ENCODE results near the gene GLRX3.

The GLRX3 gene

GRCh38 chr10:130169136-130169859 is 33.1 kb downstream of the GLRX3 start:
- Histone ChIP-seq H3K9me2 (replicated peaks; ENCODE audit: insufficient read depth, low read length) (no peaks in the 10 kb centered on the region), H3K36me3 (ENCODE audit: low read length) (peaks cover 39% of the 10 kb centered on the region; the same call in 1 of the 2 replicates), H3K27ac (ENCODE audit: low read depth, low read length) (no peak overlapping the region)

GRCh38 chr10:130171196-130171595 is 35.0 kb downstream of the GLRX3 start:
- Histone ChIP-seq H3F3A (ENCODE audit: insufficient read depth) (0 out of 2 replicates have a peak, but pooled peaks cover 4% of the 10 kb centered on the region), H3K4me2 (ENCODE audit: low read depth, low read length, poor library complexity, severe bottlenecking) (no peak overlapping the region), H3K27me3 (ENCODE audit: low read length) (no peaks in the 10 kb centered on the region), H4K20me1 (ENCODE audit: low read depth, low read length) (0 out of 2 replicates have a peak, but pooled peaks cover 3% of the 10 kb centered on the region), H3K9ac (ENCODE audit: low read length) (no peak overlapping the region), H2AFZ (ENCODE audit: low read depth, low read length, severe bottlenecking) (no peak overlapping the region), H3K9me2 (replicated peaks; ENCODE audit: insufficient read depth, low read length) (no peaks in the 10 kb centered on the region), H3K79me2 (ENCODE audit: insufficient read depth, low read length) (no peaks in the 10 kb centered on the region; the same call in 1 of the 2 replicates), H3K9me3 (ENCODE audit: insufficient read depth, low read length) (no peaks in the 10 kb centered on the region), H3K4me3 (ENCODE audit: insufficient read depth, low read length, poor library complexity, severe bottlenecking) (no peak overlapping the region), H3K36me3 (ENCODE audit: low read length) (peaks cover 32% of the 10 kb centered on the region; the same call in 1 of the 2 replicates), H3K27ac (ENCODE audit: low read depth, low read length) (no peak overlapping the region)
- TF ChIP-seq CTCF (IDR thresholded peaks at IDR 0.05; ENCODE audit: insufficient read depth, low read length, poor library complexity, severe bottlenecking), result no peak
- no peak for TF ChIP-seq EZH2phosphoT487 (conservative IDR thresholded peaks at IDR 0.05; ENCODE audit: low read length)

More at GRCh38 chr10:130169136-130169859, 33.1 kb downstream of the GLRX3 start:
- H3K9ac ChIP-seq (ENCODE audit: low read length), result no peak overlapping the region
- no peak overlapping the region for H3K4me2 ChIP-seq (ENCODE audit: low read depth, low read length, poor library complexity, severe bottlenecking)
- 0 out of 2 replicates have a peak, but pooled peaks cover 4% of the 10 kb centered on the region for H3F3A ChIP-seq (ENCODE audit: insufficient read depth)
- H3K9me3 ChIP-seq (ENCODE audit: insufficient read depth, low read length), result no peaks in the 10 kb centered on the region
- TF ChIP-seq CTCF (IDR thresholded peaks at IDR 0.05; ENCODE audit: insufficient read depth, low read length, poor library complexity, severe bottlenecking) (no peak), EZH2phosphoT487 (conservative IDR thresholded peaks at IDR 0.05; ENCODE audit: low read length) (no peak)
- H3K79me2 ChIP-seq (ENCODE audit: insufficient read depth, low read length), result no peaks in the 10 kb centered on the region; the same call in 1 of the 2 replicates
- H3K27me3 ChIP-seq (ENCODE audit: low read length), result no peaks in the 10 kb centered on the region
- H3K4me3 ChIP-seq (ENCODE audit: insufficient read depth, low read length, poor library complexity, severe bottlenecking), result no peak overlapping the region
- 0 out of 2 replicates have a peak, but pooled peaks cover 3% of the 10 kb centered on the region for H4K20me1 ChIP-seq (ENCODE audit: low read depth, low read length)
- H2AFZ ChIP-seq (ENCODE audit: low read depth, low read length, severe bottlenecking), result no peak overlapping the region

GRCh38 chr10:130174328-130174727 is 38.1 kb downstream of the GLRX3 start:
- Histone ChIP-seq H3F3A (ENCODE audit: insufficient read depth) (no peaks in the 10 kb centered on the region), H3K9me3 (ENCODE audit: insufficient read depth, low read length) (no peaks in the 10 kb centered on the region), H3K27me3 (ENCODE audit: low read length) (no peaks in the 10 kb centered on the region), H3K9me2 (replicated peaks; ENCODE audit: insufficient read depth, low read length) (no peaks in the 10 kb centered on the region), H4K20me1 (ENCODE audit: low read depth, low read length) (no peaks in the 10 kb centered on the region), H3K4me3 (ENCODE audit: insufficient read depth, low read length, poor library complexity, severe bottlenecking) (no peak overlapping the region), H3K36me3 (ENCODE audit: low read length) (peaks cover 12% of the 10 kb centered on the region; the same call in 1 of the 2 replicates), H3K4me2 (ENCODE audit: low read depth, low read length, poor library complexity, severe bottlenecking) (no peak overlapping the region), H3K9ac (ENCODE audit: low read length) (no peak overlapping the region), H2AFZ (ENCODE audit: low read depth, low read length, severe bottlenecking) (no peak overlapping the region), H3K79me2 (ENCODE audit: insufficient read depth, low read length) (no peaks in the 10 kb centered on the region; the same call in 1 of the 2 replicates), H3K27ac (ENCODE audit: low read depth, low read length) (no peak overlapping the region)
- TF ChIP-seq CTCF (IDR thresholded peaks at IDR 0.05; ENCODE audit: insufficient read depth, low read length, poor library complexity, severe bottlenecking) (no peak), EZH2phosphoT487 (conservative IDR thresholded peaks at IDR 0.05; ENCODE audit: low read length) (no peak)
